ENCODE data around the gene RTCB.
A peak's percentile ranks its signal among the peaks of the same experiment; 100 is the strongest.

RTCB gene

DNA sequence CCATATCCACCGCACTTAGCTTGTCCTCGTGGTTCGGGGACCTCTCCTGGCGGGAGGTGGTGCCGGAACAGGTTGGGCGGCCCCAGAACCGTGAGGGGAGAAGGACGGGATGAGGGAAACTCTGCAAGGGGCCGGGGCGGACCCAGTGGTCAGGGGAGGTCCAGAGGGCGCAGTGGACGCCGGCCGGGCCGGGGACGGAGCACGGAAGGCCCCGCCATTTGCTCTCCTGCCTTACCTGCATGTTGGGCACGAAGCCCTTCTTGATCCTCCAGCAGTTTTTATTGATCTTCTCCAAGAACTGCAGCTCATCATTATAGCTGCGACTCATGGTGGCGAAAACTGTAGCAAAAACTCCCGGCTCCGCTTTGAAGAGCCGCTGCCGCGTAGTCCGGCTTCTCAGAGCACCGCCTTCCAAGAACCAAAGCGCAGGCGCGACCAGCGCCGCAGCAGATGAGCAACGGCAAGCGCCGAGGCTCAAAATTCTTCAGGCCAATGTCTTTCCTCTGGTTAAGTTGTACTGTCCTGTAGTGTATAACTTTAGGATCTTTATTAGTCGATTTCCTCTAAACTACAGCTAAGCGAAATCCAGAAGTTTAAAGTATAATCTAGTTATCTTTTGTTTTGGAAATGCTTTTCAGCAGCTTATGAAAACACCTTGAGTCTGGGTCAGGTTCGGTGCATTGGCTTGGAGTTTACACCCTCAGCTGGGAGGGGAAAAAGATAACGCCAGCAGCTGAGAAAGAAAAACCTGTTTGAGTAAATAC is at the start of gene RTCB:
RTCB (minus strand) TSS at position 419 of the 764 bp plus-strand sequence; CDS start at position 328, 91 bp downstream.
- DNase-seq, result peak; percentile 94

DNA sequence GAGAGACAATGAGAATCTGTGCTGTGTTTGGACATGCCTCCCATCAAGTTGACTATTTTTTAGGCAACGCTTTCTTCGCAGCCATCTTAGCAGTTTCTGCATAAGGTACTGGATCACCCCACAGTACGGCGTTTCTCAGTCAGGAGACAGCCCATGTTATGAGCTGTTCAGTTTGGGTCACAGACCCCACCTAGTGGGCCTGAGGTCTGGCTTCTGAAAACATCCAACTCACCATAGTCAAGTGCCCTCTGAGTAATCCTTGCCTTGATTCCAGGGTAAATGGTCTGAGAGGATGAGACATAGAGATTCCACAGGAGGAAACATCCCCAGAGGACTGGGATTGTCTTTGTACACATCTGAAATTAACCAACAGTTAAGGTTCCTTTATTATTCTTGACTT is 45.0 kb upstream of the RTCB start:
- no peak for DNase-seq

DNA sequence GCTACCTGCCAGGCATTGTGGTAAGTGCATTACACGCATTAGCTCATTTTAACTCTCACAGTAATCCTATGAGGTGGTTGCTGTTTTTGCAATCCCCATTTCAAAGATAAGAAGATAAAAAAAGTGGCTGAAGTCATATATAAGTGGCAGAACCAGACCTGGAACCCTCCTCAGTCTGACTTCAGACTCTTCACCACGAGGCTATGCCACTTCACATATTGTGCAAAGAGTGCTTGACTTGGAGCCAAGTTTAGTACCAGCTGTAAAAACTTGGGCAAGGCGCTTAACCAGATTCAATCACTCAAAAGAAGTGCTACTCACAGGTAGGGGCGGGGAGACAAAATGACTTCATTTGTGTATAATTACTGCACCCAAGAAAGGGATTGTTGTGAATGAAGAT is 36.9 kb upstream of the RTCB start:
- DNase-seq, result peak; percentile 21

DNA sequence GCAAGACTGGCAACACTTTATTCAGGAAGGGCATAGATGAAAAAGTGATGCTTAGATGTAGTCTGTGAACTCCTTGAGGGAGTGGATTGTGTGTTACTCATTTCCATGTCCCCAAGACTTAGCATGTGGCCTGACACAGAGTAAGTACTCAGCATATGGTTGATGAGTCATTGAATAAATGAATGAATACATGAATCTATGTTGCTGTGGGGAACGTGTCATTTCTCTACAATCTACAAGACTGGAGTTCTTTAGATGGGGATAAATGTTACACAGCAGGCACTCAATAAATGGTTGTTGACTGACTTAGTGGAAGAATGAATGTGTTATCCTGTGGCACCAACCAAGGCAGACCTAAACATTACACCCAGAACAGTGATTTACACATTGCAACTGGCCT is 34.3 kb upstream of the RTCB start:
- DNase-seq, result peak; percentile 19

DNA sequence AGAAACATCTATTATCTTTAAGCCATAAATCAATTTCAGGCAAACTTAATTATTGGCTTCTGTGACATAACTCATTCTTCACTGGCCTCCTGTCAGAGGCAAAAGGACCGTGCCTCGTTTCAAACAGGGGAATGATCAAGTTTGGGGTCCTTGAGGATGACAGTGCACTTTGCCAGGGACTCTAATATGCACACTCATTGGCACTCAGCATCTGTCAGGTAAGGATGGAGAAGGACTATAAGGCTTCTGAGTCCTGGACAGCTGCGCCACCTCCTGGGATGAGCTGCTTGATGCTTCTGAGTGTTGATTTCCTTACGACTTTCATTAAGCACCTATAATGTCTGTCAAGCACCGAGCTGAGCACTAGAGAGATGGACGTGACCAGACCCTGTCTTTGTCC is 32.0 kb upstream of the RTCB start:
- DNase-seq, result peak; percentile 78

DNA sequence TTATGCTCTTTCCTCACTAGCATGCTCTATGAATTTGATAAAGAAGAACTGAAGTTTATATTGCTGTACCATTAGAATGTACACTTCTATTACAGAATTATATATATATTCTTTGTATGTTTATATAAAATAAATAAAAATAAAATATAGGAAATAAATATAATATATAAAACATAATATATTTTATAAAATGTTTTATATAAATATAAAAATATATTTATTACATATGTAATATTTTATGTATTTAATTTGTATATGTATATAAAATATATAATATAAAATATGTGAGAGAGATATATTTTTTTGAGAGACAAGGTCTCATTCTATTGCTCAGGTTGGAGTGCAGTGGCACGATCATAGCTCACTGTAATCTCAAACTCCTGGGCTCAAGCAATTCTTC is 18.3 kb upstream of the RTCB start:
- DNase-seq, result no peak

DNA sequence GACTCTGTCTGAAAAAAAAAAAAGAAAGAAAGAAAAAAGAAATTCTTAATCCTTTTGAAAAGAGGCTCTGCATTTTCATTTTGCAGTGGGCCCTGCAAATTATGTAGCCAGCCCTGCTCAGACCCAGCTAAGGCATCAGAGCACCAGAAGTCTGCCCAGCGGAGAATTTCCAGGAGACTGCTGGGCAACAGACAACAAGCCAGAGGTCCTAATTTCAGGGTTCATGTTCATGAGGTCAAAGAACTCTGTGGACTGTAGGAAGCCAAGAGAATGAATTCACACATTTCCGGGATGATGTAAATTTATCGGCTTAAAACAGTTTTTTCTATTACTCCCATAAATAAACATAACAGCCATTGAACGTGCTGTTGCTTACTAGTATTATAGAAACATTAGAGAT is 14.8 kb upstream of the RTCB start:
- no peak for DNase-seq

DNA sequence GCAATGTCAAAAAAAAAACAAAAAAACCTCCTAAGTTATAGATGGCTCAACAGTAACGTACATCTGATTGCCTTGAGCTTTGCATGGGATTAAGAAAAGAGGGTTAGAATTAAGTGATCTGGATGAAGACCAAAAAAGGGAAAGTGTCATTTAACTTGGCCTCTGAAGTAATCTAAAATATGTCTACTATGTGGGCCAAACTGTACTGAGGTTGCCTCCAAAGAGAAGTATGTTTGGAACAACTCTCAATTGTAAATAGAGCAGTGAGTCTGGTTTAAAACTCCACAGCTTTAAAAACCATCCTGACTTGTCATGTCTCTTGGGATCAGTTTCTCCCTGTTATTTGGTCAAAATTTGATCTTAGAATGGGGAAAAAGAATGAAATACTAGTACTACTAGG is 11.6 kb upstream of the RTCB start:
- DNase-seq, result no peak

DNA sequence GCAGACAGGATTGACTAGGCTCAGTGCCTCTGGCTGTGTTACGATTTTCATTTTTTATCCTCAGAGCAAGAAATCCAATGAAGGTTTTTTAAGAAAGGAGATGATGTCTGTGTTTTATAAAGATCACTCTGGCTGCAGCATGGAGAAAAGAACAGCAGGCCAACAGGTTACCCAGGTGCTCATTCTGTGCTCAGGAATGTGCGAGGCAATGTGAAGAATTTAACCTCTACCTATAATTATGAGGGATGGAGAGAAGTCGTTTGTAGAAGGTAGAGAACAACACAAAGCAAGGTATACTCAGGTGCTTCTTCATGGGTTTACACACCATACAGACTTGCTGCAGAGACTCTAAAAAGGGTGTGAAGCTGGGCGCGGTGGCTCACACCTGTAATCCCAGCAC is 10.0 kb upstream of the RTCB start:
- no peak for DNase-seq

DNA sequence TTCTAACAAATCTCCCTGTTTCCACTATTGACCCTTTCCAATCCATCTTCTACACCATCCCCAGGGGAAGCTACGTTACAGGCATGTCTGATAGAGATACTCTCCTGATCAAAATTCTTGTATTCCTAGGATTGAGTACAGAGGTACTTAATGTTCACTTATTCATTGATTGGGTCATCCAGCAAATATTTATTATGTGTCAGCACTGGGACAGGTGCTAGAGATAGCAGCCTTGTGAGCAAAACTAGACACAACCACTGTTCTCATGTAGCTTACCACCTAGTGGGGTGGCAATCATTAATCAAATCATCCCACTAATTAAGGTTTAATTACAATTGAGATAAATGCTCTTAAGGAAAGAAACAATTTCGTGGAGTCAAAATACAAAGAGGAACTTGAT is 9.4 kb upstream of the RTCB start:
- peak; percentile 13 for DNase-seq

DNA sequence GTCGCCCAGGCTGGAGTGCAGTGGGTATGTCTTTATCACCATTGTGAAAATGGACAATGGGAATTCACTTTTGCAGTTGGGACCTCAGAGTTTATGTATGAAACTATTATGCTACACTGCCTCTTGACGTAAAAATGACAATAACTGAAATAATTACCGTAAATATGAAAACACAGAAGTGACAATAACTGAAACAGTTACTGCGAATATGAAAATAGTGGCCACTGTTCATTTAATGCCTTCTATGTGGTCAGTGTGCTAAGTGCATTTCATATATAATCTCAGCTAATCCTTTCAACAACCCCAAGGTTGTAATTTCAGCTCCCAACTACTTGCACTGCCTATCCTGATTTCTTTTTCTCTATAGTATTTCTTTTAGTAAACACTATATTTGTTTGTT is 5.9 kb upstream of the RTCB start:
- no peak for DNase-seq

DNA sequence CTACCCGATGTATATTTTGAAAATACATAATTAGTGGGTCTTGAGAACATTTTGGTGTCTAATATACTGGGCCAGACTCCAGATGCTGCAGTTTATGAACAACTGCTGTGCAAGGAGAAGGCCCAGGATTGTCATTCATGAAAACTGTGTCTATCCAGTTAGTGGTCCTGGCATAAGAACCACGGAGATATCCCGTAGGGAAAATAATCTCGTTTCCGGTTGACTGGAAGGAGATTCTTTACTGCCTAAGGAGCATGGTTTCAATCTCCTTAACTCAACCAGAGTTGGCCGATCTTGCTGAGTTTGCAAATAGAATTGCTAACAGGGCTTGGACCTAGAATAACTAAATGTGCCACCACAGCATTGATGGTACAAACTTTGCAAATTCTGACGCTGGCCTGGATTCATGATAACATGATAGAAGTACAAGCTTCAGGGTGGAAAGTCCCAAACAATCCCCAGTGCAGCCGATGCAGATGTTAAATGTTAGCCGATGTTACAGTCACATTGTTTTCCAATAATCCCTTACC is 4.6 kb upstream of the RTCB start:
- DNase-seq, result peak; percentile 15

DNA sequence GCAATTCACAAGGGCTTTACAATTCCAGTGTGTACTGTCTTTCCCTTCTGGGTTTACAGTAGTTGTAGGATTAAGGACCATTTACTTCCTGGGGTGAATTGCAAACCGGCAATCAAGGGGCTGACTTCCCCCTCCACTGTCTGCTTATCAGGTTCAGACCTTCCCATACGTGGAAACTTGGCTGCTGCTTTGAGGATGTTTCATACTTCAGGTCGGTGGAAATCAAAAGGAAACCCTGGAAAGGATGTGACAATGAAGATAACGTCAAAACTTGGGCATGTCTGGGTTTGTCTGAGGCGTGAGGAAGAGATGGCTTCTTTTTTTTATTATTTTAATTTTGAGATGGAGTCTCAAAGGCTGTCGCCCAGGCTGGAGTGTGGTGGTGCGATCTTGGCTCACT is 2.1 kb upstream of the RTCB start:
- DNase-seq, result no peak

DNA sequence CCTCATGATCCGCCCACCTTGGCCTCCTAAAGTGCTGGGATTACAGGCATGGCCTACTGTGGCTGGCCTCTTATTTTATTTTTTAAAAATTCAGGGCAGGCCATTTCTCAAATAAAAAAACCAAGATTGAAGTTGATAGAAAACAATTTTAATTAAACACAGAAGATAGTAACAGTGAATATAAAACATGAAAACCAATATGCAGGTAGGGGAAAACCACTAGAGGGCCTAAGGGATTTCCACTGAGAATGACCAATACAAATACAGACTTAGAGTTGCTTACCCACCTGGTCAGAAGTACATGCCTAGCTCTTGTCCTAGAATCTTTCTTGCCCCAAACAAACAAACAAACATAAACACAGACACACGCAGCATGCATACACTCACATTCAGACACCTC is 1.7 kb upstream of the RTCB start:
- DNase-seq, result peak; percentile 27

DNA sequence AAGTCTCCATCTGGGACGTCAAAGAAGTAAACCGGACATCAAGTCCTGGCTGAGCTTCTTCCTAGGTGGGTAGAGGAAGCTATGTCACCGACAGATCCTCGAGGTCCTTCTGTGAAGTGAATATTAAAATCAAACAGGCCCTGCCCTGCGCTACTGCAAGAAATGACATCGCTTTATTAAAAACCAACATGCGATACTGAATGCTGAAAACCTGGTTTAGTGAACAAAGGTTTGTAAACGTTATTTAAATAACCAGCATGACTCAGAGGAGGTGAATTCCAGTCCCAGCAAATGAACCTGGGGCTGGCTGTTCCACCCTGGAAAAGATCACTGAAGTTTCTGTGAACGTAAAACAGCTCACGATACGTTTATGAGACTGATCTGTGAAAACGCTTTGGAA is 645 bp downstream of the RTCB start:
- DNase-seq, result peak; percentile 38

DNA sequence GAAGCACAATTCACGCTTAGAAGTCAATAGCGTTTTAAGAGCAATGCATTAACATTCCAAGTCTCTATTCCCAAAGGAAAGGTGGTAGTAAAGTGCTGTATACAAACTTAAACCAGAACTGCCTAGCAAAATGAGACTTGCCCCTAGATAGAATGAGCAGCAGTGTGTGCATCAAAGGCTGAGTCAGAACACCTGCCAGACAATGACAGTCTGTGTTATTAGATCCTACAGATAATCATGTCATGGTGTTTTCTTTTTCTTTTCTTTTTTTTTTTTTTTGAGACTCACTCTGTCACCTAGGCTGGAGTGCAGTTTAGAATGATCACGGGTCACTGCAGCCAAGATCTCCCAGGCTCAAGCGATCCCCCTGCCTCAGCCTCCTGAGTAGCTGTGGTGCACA is 1.6 kb downstream of the RTCB start:
- DNase-seq, result no peak

DNA sequence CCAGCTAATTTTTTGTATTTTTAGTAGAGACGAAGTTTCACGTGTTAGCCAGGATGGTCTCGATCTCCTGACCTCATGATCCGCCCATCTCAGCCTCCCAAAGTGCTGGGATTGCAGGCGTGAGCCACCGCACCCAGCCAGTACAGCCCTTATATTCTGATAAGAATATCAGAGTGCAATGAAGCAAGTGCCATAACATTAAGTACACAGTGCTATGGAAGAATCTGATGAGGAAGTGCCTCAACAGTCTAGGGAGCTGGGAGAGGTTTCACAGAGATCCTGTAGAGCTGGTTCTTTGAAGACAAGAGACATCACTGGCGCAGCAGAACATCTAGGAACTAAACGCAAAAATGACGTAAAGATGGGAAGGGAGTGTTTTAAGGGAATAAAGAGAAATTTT is 2.1 kb downstream of the RTCB start:
- DNase-seq, result no peak

DNA sequence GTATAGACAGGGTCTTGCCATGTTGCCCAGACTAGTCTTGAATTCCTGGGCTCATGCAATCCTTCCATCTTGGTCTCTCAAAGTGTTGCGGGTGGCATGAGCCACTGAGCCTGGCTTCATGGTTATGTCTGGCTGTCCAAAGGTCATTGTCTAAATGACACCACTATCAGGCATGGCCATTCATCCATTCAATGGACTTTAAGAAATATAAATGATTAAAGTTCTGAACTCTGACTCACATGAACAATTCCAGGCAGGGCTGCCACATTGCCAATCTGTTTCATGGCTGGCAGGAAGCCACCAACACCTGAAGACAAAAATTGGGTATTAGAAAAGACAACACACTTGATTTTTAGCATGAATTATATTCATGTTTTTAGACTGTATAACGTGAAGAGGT is 4.1 kb downstream of the RTCB start:
- no peak for DNase-seq

DNA sequence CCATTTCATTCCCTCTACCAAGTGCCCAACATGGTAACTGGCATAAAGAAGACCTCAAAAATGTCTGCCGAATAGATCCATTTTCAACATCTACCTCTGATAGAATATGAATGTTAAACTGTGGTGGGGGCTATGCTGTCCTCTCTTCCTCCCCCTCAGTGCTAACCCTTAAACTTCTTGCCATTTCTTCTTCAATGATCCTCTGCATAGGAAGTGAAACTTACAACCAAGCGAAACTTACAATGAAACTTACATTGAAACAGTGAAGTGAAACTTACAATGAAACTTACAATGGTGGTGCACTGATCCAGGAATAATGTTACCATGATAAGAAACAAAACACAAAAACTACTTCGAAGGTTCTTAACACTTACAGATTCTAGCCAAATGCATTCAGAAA is 4.7 kb downstream of the RTCB start:
- DNase-seq, result no peak

DNA sequence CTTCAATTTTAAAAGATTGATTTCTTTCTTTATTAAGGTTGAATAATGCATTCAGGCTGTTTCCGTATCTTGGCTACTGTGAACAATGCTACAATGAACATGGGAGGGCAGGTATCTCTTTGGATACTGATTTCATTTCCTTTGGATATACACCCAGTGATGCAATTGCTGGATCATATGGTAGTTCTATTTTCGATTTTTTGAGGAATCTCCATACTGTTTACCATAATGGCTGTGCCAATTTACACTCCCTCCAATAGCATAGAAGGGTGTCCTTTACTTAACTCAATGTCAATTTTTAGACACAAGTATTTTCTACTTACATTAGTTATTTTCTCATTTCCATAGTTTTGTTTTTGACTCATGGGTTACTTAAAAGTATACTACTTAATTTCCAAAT is 8.0 kb downstream of the RTCB start:
- DNase-seq, result no peak

DNA sequence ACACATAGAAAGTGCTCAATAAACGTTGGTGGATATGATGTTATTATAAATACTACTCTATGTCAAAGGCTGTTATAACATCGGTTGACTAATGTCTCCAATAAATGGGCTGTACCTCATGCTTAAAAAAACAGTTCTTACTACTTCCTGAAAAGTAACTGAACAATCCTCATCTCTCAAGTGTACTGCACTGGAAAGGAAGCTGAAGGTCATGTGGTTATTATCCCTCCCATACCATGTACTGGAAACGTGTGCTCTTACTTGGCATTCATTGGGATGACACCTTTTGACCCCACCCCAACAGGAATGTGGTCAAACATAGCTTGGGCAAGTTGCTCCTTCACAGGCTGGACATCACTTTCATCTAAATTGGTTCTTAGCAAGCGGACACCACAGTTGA is 10.6 kb downstream of the RTCB start:
- no peak for DNase-seq

DNA sequence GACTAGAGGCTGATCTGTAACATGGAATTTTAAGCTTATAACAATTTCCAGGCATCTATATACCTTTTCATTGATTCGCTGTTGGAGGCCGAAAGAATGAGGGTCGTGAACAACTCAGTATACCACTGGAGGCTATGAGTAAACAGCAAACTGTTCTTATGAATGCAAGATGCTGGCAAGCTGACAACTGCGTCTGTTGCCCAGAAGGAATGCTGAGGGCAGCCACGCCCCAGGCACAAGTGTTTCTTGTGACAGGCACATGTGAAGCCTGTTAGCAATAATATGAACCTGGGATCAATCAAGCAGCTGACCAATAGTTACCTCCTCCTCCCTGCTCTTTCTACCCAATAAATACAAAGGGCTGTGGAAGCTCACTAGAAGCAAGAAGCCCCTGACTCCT is 15.3 kb downstream of the RTCB start:
- DNase-seq, result no peak

DNA sequence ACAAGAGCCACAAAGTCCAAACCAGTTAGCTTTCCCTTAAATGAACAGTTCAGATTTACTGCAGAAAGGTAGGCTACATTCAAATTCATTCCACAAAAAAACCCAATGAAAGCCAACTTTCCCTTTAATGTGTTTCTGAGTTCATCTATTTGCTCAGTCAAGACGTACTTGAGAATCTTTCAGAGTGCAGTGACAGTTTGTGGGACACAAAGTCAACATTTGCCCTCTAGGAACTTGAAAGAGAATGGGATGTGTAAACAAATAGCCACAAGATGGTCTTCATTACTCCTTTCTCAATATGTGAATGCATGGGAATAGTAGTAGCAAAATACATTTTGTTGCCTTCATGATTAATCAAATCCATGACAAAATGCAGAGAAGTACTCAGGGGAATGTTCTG is 15.8 kb downstream of the RTCB start:
- no peak for DNase-seq

DNA sequence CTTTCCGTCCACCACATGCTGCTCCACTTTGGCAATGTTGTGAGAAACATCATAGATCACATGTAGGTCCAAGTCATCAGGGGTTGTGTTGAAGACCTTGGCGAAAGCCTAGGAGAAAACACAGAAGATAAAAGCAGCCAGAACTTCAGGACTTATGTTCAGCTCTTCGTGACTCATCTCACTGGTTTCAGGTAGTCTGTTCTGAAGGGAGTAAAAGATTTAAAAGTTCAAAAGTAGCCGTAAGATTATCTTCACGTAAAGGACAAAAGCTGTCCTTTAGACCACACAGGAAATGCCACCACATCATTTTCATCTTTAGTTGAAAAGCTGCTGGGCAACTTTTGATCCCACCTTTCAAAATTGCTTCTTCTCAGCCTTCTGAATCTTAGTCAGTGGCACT is 16.9 kb downstream of the RTCB start:
- DNase-seq, result no peak

DNA sequence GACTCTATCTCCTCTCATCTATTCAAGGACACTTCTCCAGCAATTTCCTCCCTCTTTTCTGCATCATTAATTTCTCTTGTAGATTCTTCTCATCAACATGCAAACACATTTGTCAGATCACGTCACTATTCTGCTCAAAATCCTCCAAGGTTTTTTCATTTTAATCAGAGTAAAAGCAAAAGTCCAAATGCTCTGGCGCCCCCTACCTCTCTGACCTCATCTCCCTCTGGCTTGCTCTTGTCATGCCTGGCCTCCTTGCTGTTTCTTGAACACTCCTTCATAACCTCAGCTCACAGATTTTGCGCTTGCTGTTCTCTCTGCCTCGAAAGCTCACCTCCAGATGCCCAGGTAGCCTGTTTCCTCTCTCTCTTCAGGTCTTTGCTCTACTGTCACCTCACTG is 22.4 kb downstream of the RTCB start:
- peak; percentile 40 for DNase-seq
